PC-3 (cell line): Measurements from ENCODE around the gene ESX1. TPM values are rescaled to one million over a fixed set of nuclear protein-coding genes. Genes with fewer than 3 reads are reported as not detected.

Source experiments
- ATAC-seq: fragments of 200-7000 bp; cut with Tn5 transposase; 2 replicates; pipeline ENCODE4 v1.9.1; 2020; ENCODE audit warnings: mild to moderate bottlenecking, moderate library complexity
- BruUV-seq: library from RNA; stranded (reverse); fragments of 400-500 nt; replicated peaks from 2 replicates; lab custom pipeline; 2021; lab: Mats Ljungman, UMichigan
- CTCF ChIA-PET: fragments of 300-600 bp; sonication (Branson Sonifier 250); formaldehyde crosslinking; loops from one replicate; lab custom pipeline; 2022; ENCODE audit warnings: antibody characterized with exemption; lab: Charles Lee
- POLR2A ChIA-PET: fragments of 300-600 bp; sonication (Branson Sonifier 250); formaldehyde crosslinking; loops from one replicate; lab custom pipeline; 2022; ENCODE audit warnings: antibody characterized with exemption; ENCODE audit not compliant: unreplicated experiment; lab: Charles Lee
- DNase-seq: peaks from one replicate; pipeline ENCODE4 v3.0.0-alpha.2; 2015
- H2AFZ ChIP-seq: fragments of 300-600 bp; sonication (generic); 2 replicates; pipeline ENCODE4 v1.6.0; 2016; ENCODE audit warnings: antibody characterized with exemption, low read length
- H3F3A ChIP-seq: fragments of 300-600 bp; sonication (generic); one replicate; pipeline ENCODE4 v1.6.0; 2017; ENCODE audit warnings: antibody characterized with exemption, low read length, control low read depth, mild to moderate bottlenecking; ENCODE audit not compliant: unreplicated experiment
- H3K27ac ChIP-seq: fragments of 300-600 bp; sonication (generic); 2 replicates; pipeline ENCODE4 v1.5.1; 2016; ENCODE audit warnings: mild to moderate bottlenecking, low read length
- H3K27me3 ChIP-seq: fragments of 300-600 bp; sonication (generic); 2 replicates; pipeline ENCODE4 v1.6.1; 2016; ENCODE audit warnings: low read length, mixed read lengths
- H3K36me3 ChIP-seq: fragments of 300-600 bp; sonication (generic); 2 replicates; pipeline ENCODE4 v1.6.1; 2016; ENCODE audit warnings: low read depth, mixed run types, low read length, mixed read lengths
- H3K4me1 ChIP-seq: fragments of 300-600 bp; sonication (generic); 2 replicates; pipeline ENCODE4 v1.5.1; 2016; ENCODE audit warnings: low read length; ENCODE audit not compliant: insufficient read depth
- H3K4me2 ChIP-seq: fragments of 300-600 bp; sonication (generic); 2 replicates; pipeline ENCODE4 v1.6.0; 2016; ENCODE audit warnings: low read length
- H3K4me3 ChIP-seq: fragments of 300-600 bp; sonication (generic); 2 replicates; pipeline ENCODE4 v1.5.1; 2016; ENCODE audit warnings: mild to moderate bottlenecking, low read length, mixed read lengths
- H3K79me2 ChIP-seq: fragments of 300-600 bp; sonication (generic); 2 replicates; pipeline ENCODE4 v1.6.1; 2017; ENCODE audit warnings: low read length, mixed read lengths
- H3K9ac ChIP-seq: fragments of 300-600 bp; sonication (generic); 2 replicates; pipeline ENCODE4 v1.6.0; 2016; ENCODE audit warnings: mild to moderate bottlenecking, low read length
- H3K9me2 ChIP-seq: fragments of 300-600 bp; sonication (generic); replicated peaks from 2 replicates; pipeline ENCODE4 v1.6.1; 2016; ENCODE audit warnings: mixed run types, low read length, mixed read lengths
- H3K9me3 ChIP-seq: fragments of 300-600 bp; sonication (generic); 2 replicates; pipeline ENCODE4 v1.6.1; 2016; ENCODE audit warnings: low read length, mixed read lengths
- H4K20me1 ChIP-seq: fragments of 300-600 bp; sonication (generic); 2 replicates; pipeline ENCODE4 v1.6.1; 2016; ENCODE audit warnings: low read length, mixed read lengths
- CTCF ChIP-seq: fragments of 300-600 bp; sonication (generic); conservative IDR thresholded peaks from 2 replicates; pipeline ENCODE4 v1.5.1; 2017; ENCODE audit warnings: antibody characterized with exemption, low read depth, mild to moderate bottlenecking, low read length
- EZH2 ChIP-seq: fragments of 300-600 bp; sonication (generic); IDR thresholded peaks from one replicate; pipeline ENCODE4 v1.6.1; 2017; ENCODE audit warnings: antibody characterized with exemption, mild to moderate bottlenecking, low read length; ENCODE audit not compliant: unreplicated experiment
- EZH2phosphoT487 ChIP-seq: fragments of 300-600 bp; sonication (generic); IDR thresholded peaks from 2 replicates; pipeline ENCODE4 v1.6.1; 2018; ENCODE audit warnings: mild to moderate bottlenecking, antibody characterized with exemption, low read length, borderline replicate concordance
- intact Hi-C: fragments of 100-400 bp; cut with micrococcal nuclease; formaldehyde crosslinking; loops from 2 replicates; pipeline ENCODE4 v1.9.0; 2023
- total RNA-seq: library from RNA; depleted of rRNA; stranded (reverse); fragments of >200 nt; gene quantifications from 2 replicates; pipeline ENCODE4 v1.2.3, GENCODE V29; 2014

The ESX1 gene
- total RNA-seq, 1 experiment from 2014 or later: not detected

- Histone ChIP-seq H3K9ac (no peak overlapping the region), H2AFZ (peak overlapping the region; percentile 66)
- intact Hi-C loops: loop anchor here (1.0 kb wide), 1 partner anchor 76 kb away; no protein-coding TSS in a partner anchor
These were observed 16.3 kb upstream of the ESX1 start for GRCh38 chrX:104270916-104271512.

GRCh38 chrX:104270212-104270611, 15.5 kb upstream of the ESX1 start:
- ATAC-seq: no peak
- BruUV-seq: no TSS peak
- no peaks in the 10 kb centered on the region for H3K9me3 ChIP-seq
- TF ChIP-seq EZH2 (no peak), EZH2phosphoT487 (no peak), CTCF (no peak)
- H3K9ac ChIP-seq: no peak overlapping the region
- no peak for DNase-seq
- no peaks in the 10 kb centered on the region for H4K20me1 ChIP-seq
- H3K4me1 ChIP-seq: no peaks in the 10 kb centered on the region
- no peaks in the 10 kb centered on the region for H3F3A ChIP-seq
- H3K36me3 ChIP-seq: no peaks in the 10 kb centered on the region
- intact Hi-C loops: no loop called here
- no peak overlapping the region for H2AFZ ChIP-seq
- no peaks in the 10 kb centered on the region for H3K79me2 ChIP-seq
- H3K4me3 ChIP-seq: no peak overlapping the region
- ChIA-PET POLR2A (no interaction called here), CTCF (interaction anchor here (0.6 to 0.7 kb wide), 2 partner anchors 75 to 78 kb away, joined by 4 read pairs; no protein-coding TSS in a partner anchor)
- no peaks in the 10 kb centered on the region for H3K27me3 ChIP-seq
- no peak overlapping the region for H3K4me2 ChIP-seq
- no peak overlapping the region for H3K27ac ChIP-seq
- no peaks in the 10 kb centered on the region for H3K9me2 ChIP-seq

More at GRCh38 chrX:104270916-104271512, 16.3 kb upstream of the ESX1 start:
- H3K4me2 ChIP-seq: peak overlapping the region; percentile 65
- POLR2A ChIA-PET: no interaction called here
- H3K79me2 ChIP-seq: no peaks in the 10 kb centered on the region
- ATAC-seq: peak; percentile 65
- H3K4me3 ChIP-seq: peak overlapping the region; percentile 15; the same call in 1 of the 2 replicates
- TF ChIP-seq EZH2 (no peak), EZH2phosphoT487 (no peak), CTCF (peak; percentile 86)
- no peaks in the 10 kb centered on the region for H3K4me1 ChIP-seq
- no peaks in the 10 kb centered on the region for H3K9me3 ChIP-seq
- H3K9me2 ChIP-seq: no peaks in the 10 kb centered on the region
- H3K36me3 ChIP-seq: no peaks in the 10 kb centered on the region
- DNase-seq: peak; percentile 82
- CTCF ChIA-PET: no interaction called here
- H3F3A ChIP-seq: no peaks in the 10 kb centered on the region
- no peaks in the 10 kb centered on the region for H4K20me1 ChIP-seq
- no peak overlapping the region for H3K27ac ChIP-seq
- H3K27me3 ChIP-seq: no peaks in the 10 kb centered on the region
- no TSS peak for BruUV-seq

- intact Hi-C loops: no loop called here
- BruUV-seq: no TSS peak
- Histone ChIP-seq H3K9me3 (no peaks in the 10 kb centered on the region), H3K4me1 (peaks cover 13% of the 10 kb centered on the region), H3K36me3 (no peaks in the 10 kb centered on the region), H3K9ac (no peak overlapping the region), H3K4me3 (no peak overlapping the region), H3K4me2 (no peak overlapping the region), H2AFZ (no peak overlapping the region), H3K79me2 (no peaks in the 10 kb centered on the region), H4K20me1 (no peaks in the 10 kb centered on the region), H3K9me2 (no peaks in the 10 kb centered on the region), H3K27ac (no peak overlapping the region), H3K27me3 (no peaks in the 10 kb centered on the region), H3F3A (no peaks in the 10 kb centered on the region)
- DNase-seq: no peak
- ChIA-PET POLR2A (no interaction called here), CTCF (no interaction called here)
- TF ChIP-seq EZH2 (no peak), CTCF (no peak), EZH2phosphoT487 (no peak)
- no peak for ATAC-seq
These were observed 732 bp upstream of the ESX1 start for GRCh38 chrX:104255465-104255864.
